Loucy (cell line): ENCODE measurements around the gene VN1R5.

Experiments
- EZH2phosphoT487 ChIP-seq: fragments of 200-600 bp; IDR thresholded peaks from 2 replicates; pipeline ENCODE4 v1.6.1; 2018; ENCODE audit warnings: antibody characterized with exemption, mild to moderate bottlenecking, moderate library complexity, borderline replicate concordance
- TF ChIP-seq, protein P1 (sequence below): fragments of 200-600 bp; sonication (generic); conservative IDR thresholded peaks from 2 replicates; pipeline ENCODE4 v1.5.1; 2014; ENCODE audit warnings: mild to moderate bottlenecking, antibody characterized with exemption, low read length

GRCh38 chr1:247209396-247209795 is 46.5 kb upstream of the VN1R5 start:
- TF ChIP-seq, protein P1, sequence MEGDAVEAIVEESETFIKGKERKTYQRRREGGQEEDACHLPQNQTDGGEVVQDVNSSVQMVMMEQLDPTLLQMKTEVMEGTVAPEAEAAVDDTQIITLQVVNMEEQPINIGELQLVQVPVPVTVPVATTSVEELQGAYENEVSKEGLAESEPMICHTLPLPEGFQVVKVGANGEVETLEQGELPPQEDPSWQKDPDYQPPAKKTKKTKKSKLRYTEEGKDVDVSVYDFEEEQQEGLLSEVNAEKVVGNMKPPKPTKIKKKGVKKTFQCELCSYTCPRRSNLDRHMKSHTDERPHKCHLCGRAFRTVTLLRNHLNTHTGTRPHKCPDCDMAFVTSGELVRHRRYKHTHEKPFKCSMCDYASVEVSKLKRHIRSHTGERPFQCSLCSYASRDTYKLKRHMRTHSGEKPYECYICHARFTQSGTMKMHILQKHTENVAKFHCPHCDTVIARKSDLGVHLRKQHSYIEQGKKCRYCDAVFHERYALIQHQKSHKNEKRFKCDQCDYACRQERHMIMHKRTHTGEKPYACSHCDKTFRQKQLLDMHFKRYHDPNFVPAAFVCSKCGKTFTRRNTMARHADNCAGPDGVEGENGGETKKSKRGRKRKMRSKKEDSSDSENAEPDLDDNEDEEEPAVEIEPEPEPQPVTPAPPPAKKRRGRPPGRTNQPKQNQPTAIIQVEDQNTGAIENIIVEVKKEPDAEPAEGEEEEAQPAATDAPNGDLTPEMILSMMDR: no peak
- no peak for TF ChIP-seq EZH2phosphoT487
